Adrenal gland (tissue), 12 donors: Measurements from ENCODE around the gene LRBA. TPM values are rescaled to one million over a fixed set of nuclear protein-coding genes. Genes with fewer than 3 reads are reported as not detected.

ENCODE experiments used
- DNase-seq, 7 donors: peaks; one replicate each; pipeline ENCODE4 v3.0.0-alpha.2; 2019 to 2020
- H3K27ac ChIP-seq, 5 donors: fragments of 200-600 bp; sonication (generic) in 4 of 5; 1 replicate in 3 of 5; 2 replicates in 2 of 5; pipeline versions ENCODE4 v1.5.1 to v1.8.0; 2016 to 2020; ENCODE audit warnings: mild to moderate bottlenecking in 1 of 5
- H3K27me3 ChIP-seq: fragments of 200-600 bp; 2 replicates; pipeline ENCODE4 v1.8.0; 2021
- H3K36me3 ChIP-seq, 2 donors: fragments of 200-600 bp; replicated peaks in 1 of 2; 1 replicate in 1 of 2; 2 replicates in 1 of 2; pipeline versions ENCODE4 v1.5.1 to v1.8.0; 2018 to 2022
- H3K4me1 ChIP-seq, 2 donors: fragments of 200-600 bp; replicated peaks in 1 of 2; 1 replicate in 1 of 2; 2 replicates in 1 of 2; pipeline versions ENCODE4 v1.5.1 to v1.8.0; 2018 to 2021
- H3K4me3 ChIP-seq, 4 donors: fragments of 200-600 bp; sonication (generic) in 3 of 4; one replicate each; pipeline ENCODE4 v1.5.1; 2016 to 2018
- H3K9me3 ChIP-seq, 3 donors: fragments of 200-600 bp; sonication (generic) in 1 of 3; replicated peaks in 1 of 3; 1 replicate in 2 of 3; 2 replicates in 1 of 3; pipeline versions ENCODE4 v1.5.1 to v1.8.0; 2016 to 2021
- POLR2A ChIP-seq, 2 donors: fragments of 450-650 bp; IDR thresholded peaks; one replicate each; pipeline ENCODE4 v1.6.1; 2017; ENCODE audit warnings: antibody characterized with exemption in 2 of 2, mild to moderate bottlenecking in 2 of 2, moderate library complexity in 1 of 2
- WGBS, 4 donors: extraction: QIAGEN DNeasy Blood & Tissue Kit in 2 of 4; methylation state at CpG; one replicate each; pipeline versions ENCODE4 v1.1.5 to v1.1.7; 2013 to 2017; 5-methylcytosine and 5-hydroxymethylcytosine counted together
- intact Hi-C, 2 donors: fragments of 100-400 bp; cut with DNase I; formaldehyde crosslinking; loops; one replicate each; pipeline versions ENCODE4 v1.14.1 to v1.15.0; 2022 to 2023
- polyA plus RNA-seq, 3 donors: library from polyadenylated mRNA; stranded (reverse); fragments of 200-250 nt in 2 of 3; fragments of 350-450 nt in 1 of 3; fragmentation: Illumina TruSeq in 1 of 3; extraction: RNeasy Lipid Tissue Mini Kit (QIAGEN cat#74804) in 1 of 3; gene quantifications; one replicate each; pipeline ENCODE4 v1.2.3, GENCODE V29; 2013 to 2014
- total RNA-seq, 9 donors: library from RNA; depleted of rRNA in 4 of 9; stranded (reverse); fragments of >200 nt in 4 of 9; fragments of 120-200 nt in 1 of 9; fragmentation: NEBNext Ultra II Directional in 1 of 9; extraction: Animal tissue kit (Norgen Biotek cat#: 25700) in 1 of 9; gene quantifications; one replicate each; pipeline versions ENCODE4 v1.1.0 to v1.2.4, GENCODE V29; 2013 to 2023
- TF ChIP-seq, protein P1 (sequence below), 6 experiments: fragments of 450-650 bp in 4 of 6; fragments of 200-600 bp in 2 of 6; sonication (generic) in 1 of 6; IDR thresholded peaks; 1 replicate in 5 of 6; 2 replicates in 1 of 6; pipeline versions ENCODE4 v1.5.1 to v1.8.0; 2016 to 2021; ENCODE audit warnings: antibody characterized with exemption in 6 of 6, mild to moderate bottlenecking in 2 of 6, moderate library complexity in 1 of 6
- donor health status: healthy with polysubstance abuse.
- donor health status: Bipolar disorder and iron deficiency.
- donor health status: DM: yes; HTN: yes; CAD: no.
- donor health status: DM: no; HTN: no; CAD: no.
- donor health status: DM: no; HTN: no; CAD: no.
- donor health status: DM: yes; HTN: yes; CAD: no.

LRBA gene
- total and polyA plus RNA-seq, 12 donors: 9.6 to 106 (median 40.6) TPM

DNA sequence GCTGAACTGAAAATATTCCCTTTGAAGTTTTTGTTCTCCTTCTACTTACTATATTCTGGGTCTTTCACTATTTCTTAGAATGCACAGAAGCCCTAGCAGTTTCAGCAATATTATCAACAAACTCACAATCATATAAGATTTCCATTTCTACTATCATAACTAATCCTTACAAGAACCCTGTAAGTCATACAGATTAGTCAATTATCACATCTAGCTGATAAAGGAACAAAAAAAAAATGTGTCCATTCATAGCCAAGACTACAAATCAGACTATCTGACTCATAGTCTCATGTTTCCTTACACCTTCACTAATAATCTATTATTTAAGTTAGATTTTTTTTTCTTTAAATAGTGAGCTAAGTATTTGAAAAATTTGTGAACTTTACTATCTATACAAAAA, 72.5 kb downstream of the LRBA start:
- TF ChIP-seq POLR2A (IDR thresholded peaks at IDR 0.05): no peak
- intact Hi-C loops: no loop called here
- H3K4me1 ChIP-seq: peaks cover 0 to 13% of the 10 kb centered on the region in 2 donors
- DNase-seq: no peak
- H3K9me3 ChIP-seq: peaks cover 0 to 4% (median 0%) of the 10 kb centered on the region in 3 donors
- no peak overlapping the region for H3K27ac ChIP-seq
- H3K4me3 ChIP-seq: no peak overlapping the region
- H3K36me3 ChIP-seq: no peaks in the 10 kb centered on the region
- H3K27me3 ChIP-seq: no peaks in the 10 kb centered on the region

DNA sequence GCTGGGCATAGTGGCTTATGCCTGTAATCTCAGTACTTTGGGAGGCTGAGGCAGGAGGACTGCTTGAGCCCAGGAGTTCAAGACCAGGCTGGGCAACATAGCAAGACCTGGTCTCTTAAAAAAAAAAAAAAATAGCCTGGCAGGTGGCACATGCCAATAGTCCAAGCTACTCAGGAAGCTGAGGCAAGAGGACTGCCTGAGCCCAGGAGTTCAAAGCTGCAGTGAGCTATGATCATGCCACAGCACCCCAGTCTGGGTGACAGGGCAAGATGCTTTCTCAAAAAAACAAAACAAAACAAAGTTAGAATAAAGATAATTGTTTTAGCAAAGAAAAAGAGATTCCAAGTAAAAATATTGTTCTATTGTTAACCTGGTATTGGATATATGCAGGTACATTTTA, 75.0 kb downstream of the LRBA start:
- TF ChIP-seq POLR2A (IDR thresholded peaks at IDR 0.05): no peak
- TF ChIP-seq, protein P1, sequence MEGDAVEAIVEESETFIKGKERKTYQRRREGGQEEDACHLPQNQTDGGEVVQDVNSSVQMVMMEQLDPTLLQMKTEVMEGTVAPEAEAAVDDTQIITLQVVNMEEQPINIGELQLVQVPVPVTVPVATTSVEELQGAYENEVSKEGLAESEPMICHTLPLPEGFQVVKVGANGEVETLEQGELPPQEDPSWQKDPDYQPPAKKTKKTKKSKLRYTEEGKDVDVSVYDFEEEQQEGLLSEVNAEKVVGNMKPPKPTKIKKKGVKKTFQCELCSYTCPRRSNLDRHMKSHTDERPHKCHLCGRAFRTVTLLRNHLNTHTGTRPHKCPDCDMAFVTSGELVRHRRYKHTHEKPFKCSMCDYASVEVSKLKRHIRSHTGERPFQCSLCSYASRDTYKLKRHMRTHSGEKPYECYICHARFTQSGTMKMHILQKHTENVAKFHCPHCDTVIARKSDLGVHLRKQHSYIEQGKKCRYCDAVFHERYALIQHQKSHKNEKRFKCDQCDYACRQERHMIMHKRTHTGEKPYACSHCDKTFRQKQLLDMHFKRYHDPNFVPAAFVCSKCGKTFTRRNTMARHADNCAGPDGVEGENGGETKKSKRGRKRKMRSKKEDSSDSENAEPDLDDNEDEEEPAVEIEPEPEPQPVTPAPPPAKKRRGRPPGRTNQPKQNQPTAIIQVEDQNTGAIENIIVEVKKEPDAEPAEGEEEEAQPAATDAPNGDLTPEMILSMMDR (IDR thresholded peaks at IDR 0.05): no peak
- H3K36me3 ChIP-seq: no peaks in the 10 kb centered on the region
- intact Hi-C loops: no loop called here
- peaks cover 0 to 30% of the 10 kb centered on the region in 2 donors for H3K4me1 ChIP-seq
- no peak overlapping the region for H3K27ac ChIP-seq
- H3K4me3 ChIP-seq: no peak overlapping the region
- H3K9me3 ChIP-seq: no peaks in the 10 kb centered on the region
- no peak for DNase-seq
- H3K27me3 ChIP-seq: no peaks in the 10 kb centered on the region

DNA sequence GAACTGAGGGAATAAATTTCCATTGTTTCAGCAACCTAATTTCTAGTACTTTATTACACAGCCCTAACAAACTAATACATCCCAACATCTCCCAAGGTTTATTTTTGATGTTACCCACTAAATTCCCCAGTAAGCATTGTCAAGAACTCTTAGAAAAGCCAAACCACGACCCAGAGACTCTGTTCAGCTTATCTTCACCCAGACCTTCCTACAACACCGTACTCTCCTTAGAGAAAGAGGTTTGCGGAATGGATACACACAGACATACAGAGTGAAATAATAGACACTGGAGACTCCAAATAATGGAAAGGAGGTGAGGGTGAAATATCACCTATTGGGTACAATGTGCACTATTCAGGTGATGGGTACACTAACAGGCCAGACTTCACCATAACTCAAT, 75.6 kb downstream of the LRBA start:
- WGBS, 4 donors: 92 to 98% (median 96%) methylated on average over 3 of the region's 3 CpGs
- TF ChIP-seq POLR2A (IDR thresholded peaks at IDR 0.05): no peak
- TF ChIP-seq, protein P1 (IDR thresholded peaks at IDR 0.05): no peak
- Histone ChIP-seq H3K27me3 (no peaks in the 10 kb centered on the region), H3K36me3 (no peaks in the 10 kb centered on the region), H3K4me1 (peaks cover 0 to 30% of the 10 kb centered on the region in 2 donors), H3K4me3 (no peak overlapping the region), H3K27ac (no peak overlapping the region), H3K9me3 (no peaks in the 10 kb centered on the region)
- intact Hi-C loops: no loop called here
- DNase-seq: no peak

DNA sequence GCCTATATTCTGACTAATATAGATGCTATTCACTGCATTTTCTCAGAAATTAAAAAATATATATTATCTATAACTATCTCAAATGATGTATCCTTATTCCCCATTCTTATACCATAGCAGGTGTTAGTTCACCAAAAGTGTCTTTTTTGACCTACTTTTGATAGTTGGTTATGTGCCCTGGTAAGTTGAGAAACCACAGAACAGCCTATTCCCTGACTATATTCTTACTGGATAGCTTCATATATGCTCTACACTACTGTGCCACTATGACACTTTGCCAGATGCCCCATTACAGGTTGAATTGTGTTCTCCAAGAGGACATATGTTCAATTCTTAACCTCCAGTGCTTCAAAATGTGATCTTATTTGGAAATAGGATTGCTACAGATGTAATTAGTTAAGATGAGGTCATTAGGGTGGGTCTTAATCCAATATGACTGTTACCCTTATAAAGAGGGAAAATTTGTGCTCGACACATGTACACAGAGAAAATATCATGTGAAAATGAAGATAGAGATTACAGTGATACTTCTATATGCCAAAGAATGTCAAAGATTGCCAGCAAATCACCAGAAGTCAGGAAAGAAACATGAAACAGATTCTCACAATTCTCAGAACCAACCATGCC, 76.1 kb downstream of the LRBA start:
- 91 to 96% (median 95%) methylated on average over 1 of the region's 1 CpG for WGBS, 4 donors
- Histone ChIP-seq H3K4me1 (peaks cover 0 to 27% of the 10 kb centered on the region in 2 donors), H3K4me3 (no peak overlapping the region), H3K36me3 (no peaks in the 10 kb centered on the region), H3K27ac (no peak overlapping the region), H3K9me3 (no peaks in the 10 kb centered on the region), H3K27me3 (no peaks in the 10 kb centered on the region)
- no peak for DNase-seq
- TF ChIP-seq POLR2A (IDR thresholded peaks at IDR 0.05): no peak
- TF ChIP-seq, protein P1 (IDR thresholded peaks at IDR 0.05): no peak
- intact Hi-C loops: no loop called here

DNA sequence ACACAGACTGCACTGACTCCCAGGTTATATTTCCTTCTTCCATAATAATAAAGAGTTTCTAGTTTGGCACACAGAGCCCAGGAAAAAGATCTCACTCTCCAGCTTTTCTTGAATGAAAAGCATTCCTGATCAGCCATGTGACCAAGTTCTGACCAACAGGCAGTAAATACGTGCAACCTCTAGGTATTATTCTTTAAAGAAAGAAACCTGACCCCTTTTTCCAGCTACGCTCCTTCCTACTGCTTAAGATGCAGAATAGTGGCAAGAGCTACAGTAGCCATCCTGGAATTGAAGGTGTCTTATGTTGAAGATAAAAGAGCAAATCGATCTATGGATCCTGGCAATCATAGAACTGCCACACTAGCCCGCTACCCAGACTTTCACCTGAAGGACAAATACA, 76.7 kb downstream of the LRBA start:
- Histone ChIP-seq H3K9me3 (no peaks in the 10 kb centered on the region), H3K36me3 (no peaks in the 10 kb centered on the region), H3K4me1 (peaks cover 0 to 24% of the 10 kb centered on the region in 2 donors), H3K27me3 (no peaks in the 10 kb centered on the region), H3K4me3 (no peak overlapping the region), H3K27ac (no peak overlapping the region)
- intact Hi-C loops: no loop called here
- DNase-seq: no peak
- 86 to 92% (median 89%) methylated on average over 4 of the region's 4 CpGs for WGBS, 4 donors
- TF ChIP-seq, protein P1 (IDR thresholded peaks at IDR 0.05): no peak
- TF ChIP-seq POLR2A (IDR thresholded peaks at IDR 0.05): no peak
